Panc1 (cell line): ENCODE data around the gene EHD4. TPM values are rescaled to one million over a fixed set of nuclear protein-coding genes. Genes with fewer than 3 reads are reported as not detected.

Experiments
- ATAC-seq: fragments of 200-7000 bp; cut with Tn5 transposase; 2 replicates; pipeline ENCODE4 v1.9.1; 2020; ENCODE audit warnings: mild to moderate bottlenecking, moderate library complexity
- BruUV-seq: library from RNA; stranded (reverse); fragments of 400-500 nt; replicated peaks from 2 replicates; lab custom pipeline; 2021; lab: Mats Ljungman, UMichigan
- CTCF ChIA-PET: fragments of 300-600 bp; sonication (Branson Sonifier 250); formaldehyde crosslinking; loops from one replicate; lab custom pipeline; 2022; ENCODE audit warnings: antibody characterized with exemption; lab: Charles Lee
- POLR2A ChIA-PET: fragments of 300-600 bp; sonication (Branson Sonifier 250); formaldehyde crosslinking; loops from one replicate; lab custom pipeline; 2022; ENCODE audit warnings: antibody characterized with exemption; lab: Charles Lee
- DNase-seq: peaks from one replicate; pipeline ENCODE4 v3.0.0-alpha.2; 2010; ENCODE audit warnings: low read depth, low spot score
- H3K27ac ChIP-seq: 2 replicates; pipeline ENCODE4 v1.5.1; 2011; ENCODE audit warnings: mild to moderate bottlenecking, low read length, inconsistent platforms
- H3K27me3 ChIP-seq: fragments of 200-500 bp; sonication (Bioruptor generic); 2 replicates; pipeline ENCODE4 v1.6.0; 2014; ENCODE audit warnings: low read length, inconsistent platforms; ENCODE audit not compliant: control insufficient read depth, insufficient read depth
- H3K36me3 ChIP-seq: fragments of 200-500 bp; sonication (Bioruptor generic); 2 replicates; pipeline ENCODE4 v1.5.1; 2014; ENCODE audit warnings: inconsistent platforms, mild to moderate bottlenecking, low read length, moderate library complexity; ENCODE audit not compliant: control insufficient read depth, insufficient read depth
- H3K4me1 ChIP-seq: 2 replicates; pipeline ENCODE4 v1.5.1; 2011; ENCODE audit warnings: inconsistent platforms, mild to moderate bottlenecking, low read length, moderate library complexity; ENCODE audit not compliant: control insufficient read depth, insufficient read depth
- H3K4me3 ChIP-seq, 2 experiments: 2 replicates each; pipeline ENCODE4 v1.5.1; 2011 to 2012; ENCODE audit warnings: low read depth in 2 of 2, low read length in 2 of 2, mild to moderate bottlenecking in 2 of 2, inconsistent platforms in 1 of 2, moderate library complexity in 1 of 2
- H3K9me3 ChIP-seq: fragments of 200-500 bp; sonication (Bioruptor generic); 2 replicates; pipeline ENCODE4 v1.5.1; 2014; ENCODE audit warnings: low read depth, mild to moderate bottlenecking, inconsistent platforms, low read length, moderate library complexity; ENCODE audit not compliant: control insufficient read depth, insufficient read depth
- POLR2AphosphoS5 ChIP-seq: IDR thresholded peaks from 2 replicates; pipeline ENCODE4 v1.6.1; 2012; ENCODE audit warnings: mild to moderate bottlenecking, low read depth, low read length, moderate library complexity
- SIN3A ChIP-seq: IDR thresholded peaks from 2 replicates; pipeline ENCODE4 v1.6.1; 2012; ENCODE audit warnings: low read depth, mild to moderate bottlenecking, low read length, moderate library complexity, borderline replicate concordance; ENCODE audit not compliant: insufficient read depth
- TCF7L2 ChIP-seq: IDR thresholded peaks from 2 replicates; pipeline ENCODE4 v1.6.1; 2011; ENCODE audit warnings: mild to moderate bottlenecking, low read depth, low read length, inconsistent platforms
- in situ Hi-C: cut with HindIII; loops from 2 replicates; pipeline ENCODE4 v1.10.0; 2016; ENCODE audit warnings: low sequenced_read_pairs, low pct_unique_long_range_greater_than_20kb
- intact Hi-C: fragments of 100-400 bp; cut with micrococcal nuclease; formaldehyde crosslinking; loops from one replicate; pipeline ENCODE4 v1.10.0; 2022; ENCODE audit not compliant: unreplicated experiment
- total RNA-seq: library from RNA; stranded (reverse); gene quantifications from one replicate; pipeline ENCODE4 v1.2.1, GENCODE V29; 2021; ENCODE audit not compliant: unreplicated experiment
- TF ChIP-seq, protein P1 (sequence below), 2 experiments: IDR thresholded peaks; 2 replicates each; pipeline ENCODE4 v1.6.1; 2011 to 2012; ENCODE audit warnings: low read depth in 2 of 2, control low read depth in 1 of 2, low read length in 1 of 2, mild to moderate bottlenecking in 1 of 2, moderate library complexity in 1 of 2; ENCODE audit not compliant: insufficient read depth in 1 of 2
- TF ChIP-seq, protein P2 (sequence below): fragments of 450-650 bp; IDR thresholded peaks from 2 replicates; pipeline ENCODE4 v1.5.1; 2017; ENCODE audit warnings: mild to moderate bottlenecking

The EHD4 gene
- total RNA-seq, 1 experiment from 2014 or later = 43.2 TPM

DNA sequence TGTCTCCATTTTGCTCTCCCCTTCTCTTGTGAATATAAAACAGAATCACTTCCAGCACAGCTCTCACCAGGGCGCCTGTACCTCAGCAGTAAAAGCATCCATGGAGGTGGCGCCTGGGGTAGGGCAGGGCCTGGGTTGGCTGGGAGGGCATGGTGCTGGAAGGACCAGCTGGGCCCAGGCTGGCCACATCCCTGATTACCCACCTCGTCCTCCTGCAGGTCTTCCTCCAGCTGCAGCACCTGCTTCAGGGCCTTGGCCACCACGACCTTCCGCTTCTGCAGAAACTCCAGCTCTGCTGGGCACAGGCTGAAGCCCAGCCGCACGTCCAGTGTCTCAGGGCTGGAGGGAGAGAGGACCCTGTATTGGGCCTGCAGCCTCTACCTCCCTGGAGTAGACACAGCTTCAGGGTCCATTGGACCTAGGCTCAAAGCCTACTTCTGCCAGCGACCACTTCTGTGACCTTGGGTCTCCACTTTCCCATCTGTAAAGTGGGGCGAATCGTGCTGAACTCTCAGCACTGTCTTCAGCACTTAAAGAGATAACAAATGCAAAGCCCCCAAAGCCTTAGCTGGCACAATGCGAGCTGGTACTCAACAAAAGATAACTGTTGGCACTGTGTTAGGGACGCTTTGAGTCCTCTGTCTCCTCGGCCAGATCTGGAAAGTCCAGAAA, 24.7 kb upstream of the EHD4 start:
- TF ChIP-seq, protein P1, sequence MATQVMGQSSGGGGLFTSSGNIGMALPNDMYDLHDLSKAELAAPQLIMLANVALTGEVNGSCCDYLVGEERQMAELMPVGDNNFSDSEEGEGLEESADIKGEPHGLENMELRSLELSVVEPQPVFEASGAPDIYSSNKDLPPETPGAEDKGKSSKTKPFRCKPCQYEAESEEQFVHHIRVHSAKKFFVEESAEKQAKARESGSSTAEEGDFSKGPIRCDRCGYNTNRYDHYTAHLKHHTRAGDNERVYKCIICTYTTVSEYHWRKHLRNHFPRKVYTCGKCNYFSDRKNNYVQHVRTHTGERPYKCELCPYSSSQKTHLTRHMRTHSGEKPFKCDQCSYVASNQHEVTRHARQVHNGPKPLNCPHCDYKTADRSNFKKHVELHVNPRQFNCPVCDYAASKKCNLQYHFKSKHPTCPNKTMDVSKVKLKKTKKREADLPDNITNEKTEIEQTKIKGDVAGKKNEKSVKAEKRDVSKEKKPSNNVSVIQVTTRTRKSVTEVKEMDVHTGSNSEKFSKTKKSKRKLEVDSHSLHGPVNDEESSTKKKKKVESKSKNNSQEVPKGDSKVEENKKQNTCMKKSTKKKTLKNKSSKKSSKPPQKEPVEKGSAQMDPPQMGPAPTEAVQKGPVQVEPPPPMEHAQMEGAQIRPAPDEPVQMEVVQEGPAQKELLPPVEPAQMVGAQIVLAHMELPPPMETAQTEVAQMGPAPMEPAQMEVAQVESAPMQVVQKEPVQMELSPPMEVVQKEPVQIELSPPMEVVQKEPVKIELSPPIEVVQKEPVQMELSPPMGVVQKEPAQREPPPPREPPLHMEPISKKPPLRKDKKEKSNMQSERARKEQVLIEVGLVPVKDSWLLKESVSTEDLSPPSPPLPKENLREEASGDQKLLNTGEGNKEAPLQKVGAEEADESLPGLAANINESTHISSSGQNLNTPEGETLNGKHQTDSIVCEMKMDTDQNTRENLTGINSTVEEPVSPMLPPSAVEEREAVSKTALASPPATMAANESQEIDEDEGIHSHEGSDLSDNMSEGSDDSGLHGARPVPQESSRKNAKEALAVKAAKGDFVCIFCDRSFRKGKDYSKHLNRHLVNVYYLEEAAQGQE (IDR thresholded peaks at IDR 0.05; ENCODE audit: insufficient read depth in 1 of 2, low read depth in 2 of 2, low read length in 1 of 2) = no peak
- TF ChIP-seq, protein P2, sequence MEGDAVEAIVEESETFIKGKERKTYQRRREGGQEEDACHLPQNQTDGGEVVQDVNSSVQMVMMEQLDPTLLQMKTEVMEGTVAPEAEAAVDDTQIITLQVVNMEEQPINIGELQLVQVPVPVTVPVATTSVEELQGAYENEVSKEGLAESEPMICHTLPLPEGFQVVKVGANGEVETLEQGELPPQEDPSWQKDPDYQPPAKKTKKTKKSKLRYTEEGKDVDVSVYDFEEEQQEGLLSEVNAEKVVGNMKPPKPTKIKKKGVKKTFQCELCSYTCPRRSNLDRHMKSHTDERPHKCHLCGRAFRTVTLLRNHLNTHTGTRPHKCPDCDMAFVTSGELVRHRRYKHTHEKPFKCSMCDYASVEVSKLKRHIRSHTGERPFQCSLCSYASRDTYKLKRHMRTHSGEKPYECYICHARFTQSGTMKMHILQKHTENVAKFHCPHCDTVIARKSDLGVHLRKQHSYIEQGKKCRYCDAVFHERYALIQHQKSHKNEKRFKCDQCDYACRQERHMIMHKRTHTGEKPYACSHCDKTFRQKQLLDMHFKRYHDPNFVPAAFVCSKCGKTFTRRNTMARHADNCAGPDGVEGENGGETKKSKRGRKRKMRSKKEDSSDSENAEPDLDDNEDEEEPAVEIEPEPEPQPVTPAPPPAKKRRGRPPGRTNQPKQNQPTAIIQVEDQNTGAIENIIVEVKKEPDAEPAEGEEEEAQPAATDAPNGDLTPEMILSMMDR = no peak
- TF ChIP-seq SIN3A (no peak), TCF7L2 (no peak), POLR2AphosphoS5 (no peak)
- Histone ChIP-seq H3K9me3 (no peaks in the 10 kb centered on the region), H3K36me3 (no peaks in the 10 kb centered on the region), H3K27ac (no peak overlapping the region), H3K27me3 (no peaks in the 10 kb centered on the region; the same call in 1 of the 2 replicates), H3K4me1 (no peaks in the 10 kb centered on the region), H3K4me3 (no peak overlapping the region)
- DNase-seq (no peak), ATAC-seq (no peak)
- intact Hi-C loops = no loop called here
- in situ Hi-C loops = loop anchor here (5.0 kb wide), 1 partner anchor 55 kb away; no protein-coding TSS in a partner anchor
- CTCF ChIA-PET = no interaction called here
- no TSS peak for BruUV-seq
- POLR2A ChIA-PET = no interaction called here

DNA sequence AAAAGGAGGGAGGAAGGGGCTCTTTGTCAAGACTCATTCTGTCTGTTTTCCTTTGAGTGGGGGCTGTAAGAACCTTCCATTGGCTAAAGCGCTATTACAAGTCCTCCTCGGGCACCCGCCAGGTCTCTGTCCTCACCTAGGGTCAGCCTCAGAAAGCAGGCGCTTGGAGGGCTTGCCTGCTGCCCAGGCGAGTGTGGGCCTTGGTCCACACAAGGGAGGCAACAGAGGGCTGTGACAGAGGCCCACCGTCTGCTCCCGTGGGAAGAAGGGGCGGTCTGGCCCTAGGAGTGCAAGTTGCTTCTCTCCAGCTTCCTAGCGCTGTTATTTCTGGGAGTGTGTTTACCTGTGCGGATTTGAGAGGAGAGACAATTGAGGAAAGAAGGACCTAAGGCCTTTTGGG, 24.0 kb upstream of the EHD4 start:
- H3K4me1 ChIP-seq = no peaks in the 10 kb centered on the region
- H3K36me3 ChIP-seq = no peaks in the 10 kb centered on the region
- in situ Hi-C loops = loop anchor here (5.0 kb wide), 1 partner anchor 56 kb away; no protein-coding TSS in a partner anchor
- no peak for ATAC-seq
- intact Hi-C loops = no loop called here
- POLR2A ChIA-PET = no interaction called here
- TF ChIP-seq, protein P1 (IDR thresholded peaks at IDR 0.05; ENCODE audit: insufficient read depth in 1 of 2, low read depth in 2 of 2, low read length in 1 of 2) = no peak
- TF ChIP-seq POLR2AphosphoS5 (no peak), TCF7L2 (no peak), SIN3A (no peak)
- TF ChIP-seq, protein P2 = no peak
- CTCF ChIA-PET = no interaction called here
- DNase-seq = no peak
- no TSS peak for BruUV-seq
- H3K27me3 ChIP-seq = no peaks in the 10 kb centered on the region; the same call in 1 of the 2 replicates
- H3K4me3 ChIP-seq = no peak overlapping the region
- no peak overlapping the region for H3K27ac ChIP-seq
- no peaks in the 10 kb centered on the region for H3K9me3 ChIP-seq
